Panc1 (cell line): ENCODE measurements around the gene NNAT.

Experiments
- CTCF ChIP-seq: fragments of 450-650 bp; IDR thresholded peaks from 2 replicates; pipeline ENCODE4 v1.5.1; 2017; ENCODE audit warnings: mild to moderate bottlenecking
- POLR2AphosphoS5 ChIP-seq: IDR thresholded peaks from 2 replicates; pipeline ENCODE4 v1.6.1; 2012; ENCODE audit warnings: mild to moderate bottlenecking, low read depth, low read length, moderate library complexity

DNA sequence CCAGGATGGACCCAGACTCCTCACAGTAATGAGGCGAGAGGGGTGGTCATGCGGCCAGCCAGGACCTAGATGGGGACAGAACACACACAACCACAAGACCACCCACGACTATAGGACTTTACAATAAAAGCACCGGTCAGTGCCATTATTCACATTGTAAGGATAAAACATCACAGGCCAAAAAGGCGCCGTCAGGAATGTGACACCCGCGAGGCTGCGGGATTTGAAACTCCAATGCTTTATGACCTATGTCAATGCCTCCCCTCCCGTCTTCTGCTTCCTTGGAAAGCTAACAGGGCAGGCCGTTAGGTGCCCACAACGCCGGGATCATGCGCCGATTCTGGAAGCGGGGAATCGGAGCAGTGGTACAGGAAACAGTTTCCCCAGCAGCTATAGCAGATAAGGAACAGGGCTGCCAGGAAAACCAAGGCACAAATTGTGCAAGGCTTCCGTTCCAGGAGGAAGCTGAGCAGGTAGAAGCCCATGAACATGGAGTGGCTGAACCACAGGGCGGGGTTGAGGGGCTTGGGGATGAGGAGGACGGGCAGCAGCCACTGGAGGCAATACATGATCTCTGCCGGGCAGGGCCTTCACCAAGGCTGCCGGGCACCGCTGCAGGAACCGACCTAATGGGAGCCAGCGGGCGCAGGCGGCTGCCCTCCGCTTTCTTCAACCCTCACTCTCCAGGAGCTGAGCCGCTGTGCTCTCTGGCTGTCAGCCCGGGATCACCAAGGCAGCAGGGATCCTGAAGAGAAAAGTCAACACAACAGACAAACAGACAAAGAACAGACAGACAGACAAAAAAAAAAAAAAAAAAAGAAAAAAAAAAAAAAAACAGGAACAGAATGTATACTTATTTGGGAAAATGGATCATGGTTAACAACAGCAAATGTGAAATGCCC lies 2.2 kb upstream of the NNAT start:
- TF ChIP-seq POLR2AphosphoS5 (no peak), CTCF (no peak)
